RWPE2 (cell line): ENCODE measurements around the gene HNRNPUL2.
A peak's percentile ranks its signal among the peaks of the same experiment; 100 is the strongest.

ENCODE experiments used
- ATAC-seq: fragments of 200-7000 bp; cut with Tn5 transposase; 3 replicates; pipeline ENCODE4 v1.9.1; 2021; ENCODE audit warnings: low read depth
- DNase-seq: peaks from one replicate; pipeline ENCODE4 v3.0.0-alpha.2; 2020; ENCODE audit warnings: low spot score
- H3K27ac ChIP-seq: fragments of 450-650 bp; 2 replicates; pipeline ENCODE4 v1.5.1; 2017; ENCODE audit warnings: mild to moderate bottlenecking; ENCODE audit not compliant: poor library complexity, severe bottlenecking
- H3K27me3 ChIP-seq: fragments of 250-450 bp; sonication (Bioruptor Pico); 2 replicates; pipeline ENCODE4 v1.5.1; 2021; ENCODE audit warnings: mild to moderate bottlenecking, moderate library complexity; ENCODE audit not compliant: insufficient read depth, poor library complexity, severe bottlenecking
- H3K36me3 ChIP-seq: fragments of 250-450 bp; sonication (Bioruptor Pico); 2 replicates; pipeline ENCODE4 v1.5.1; 2020; ENCODE audit warnings: low read depth, mild to moderate bottlenecking, moderate library complexity
- H3K4me1 ChIP-seq: fragments of 250-450 bp; sonication (Bioruptor Pico); 2 replicates; pipeline ENCODE4 v1.5.1; 2021; ENCODE audit warnings: mild to moderate bottlenecking, moderate library complexity; ENCODE audit not compliant: insufficient read depth, poor library complexity, severe bottlenecking
- H3K4me3 ChIP-seq: fragments of 250-450 bp; sonication (Bioruptor Pico); 2 replicates; pipeline ENCODE4 v1.5.1; 2021; ENCODE audit warnings: mild to moderate bottlenecking, moderate library complexity; ENCODE audit not compliant: severe bottlenecking
- H3K9me3 ChIP-seq: fragments of 250-450 bp; sonication (Bioruptor Pico); 2 replicates; pipeline ENCODE4 v1.5.1; 2021; ENCODE audit warnings: mild to moderate bottlenecking, moderate library complexity; ENCODE audit not compliant: severe bottlenecking
- TF ChIP-seq, protein P1 (sequence below): fragments of 450-650 bp; IDR thresholded peaks from one replicate; pipeline ENCODE4 v1.5.1; 2017; ENCODE audit warnings: mild to moderate bottlenecking, moderate library complexity; ENCODE audit not compliant: poor library complexity, severe bottlenecking

The HNRNPUL2 gene

DNA sequence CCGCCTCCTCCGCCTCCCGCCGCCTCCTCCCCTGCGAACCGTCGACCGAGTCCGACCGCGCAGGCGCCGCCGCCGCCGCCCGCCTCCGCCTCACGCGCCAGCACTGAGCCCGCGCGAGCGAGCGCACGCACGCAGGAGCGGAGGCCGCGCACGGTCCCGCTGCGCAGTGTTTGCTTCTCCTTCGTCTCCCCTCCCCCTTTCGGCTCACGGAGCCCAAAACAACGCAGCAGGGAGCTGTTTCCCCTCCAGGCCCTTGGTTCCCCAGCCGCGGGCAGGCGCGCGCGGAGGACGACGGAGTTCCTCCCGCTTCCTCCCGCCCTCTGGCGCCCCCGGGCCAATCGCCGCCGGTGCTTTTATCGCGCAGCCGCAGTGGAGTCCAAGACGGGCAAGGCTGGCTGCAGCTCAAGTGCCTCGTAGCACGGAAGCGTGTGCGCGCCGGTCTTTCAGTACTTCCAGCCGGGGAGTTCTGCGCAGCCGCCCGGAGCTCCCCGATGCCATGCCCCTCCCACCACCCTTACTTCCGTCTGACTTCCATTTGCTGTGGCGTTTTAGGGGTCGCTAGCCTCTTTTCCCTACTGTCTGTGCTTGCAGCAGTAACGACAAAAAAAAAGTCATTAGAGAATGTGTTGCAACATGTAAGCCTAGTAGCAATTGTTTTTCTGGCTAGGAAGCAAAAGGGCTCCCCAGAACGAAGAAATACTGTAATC is at the start of gene HNRNPUL2:
Gene HNRNPUL2, minus strand, starts transcription at position 293 of the 707 bp plus-strand sequence. CDS start 301 bp downstream, outside the sequence.
- Histone ChIP-seq H3K4me3 (peak within 1 kb of the TSS; percentile 67), H3K27me3 (no peaks in the 10 kb centered on the region), H3K4me1 (peaks cover 10% of the 10 kb centered on the region), H3K9me3 (no peaks in the 10 kb centered on the region), H3K27ac (peak within 1 kb of the TSS; percentile 89), H3K36me3 (peaks cover 58% of the 10 kb centered on the region)
- ATAC-seq = peak; percentile 76
- peak; percentile 98 for DNase-seq
- TF ChIP-seq, protein P1, sequence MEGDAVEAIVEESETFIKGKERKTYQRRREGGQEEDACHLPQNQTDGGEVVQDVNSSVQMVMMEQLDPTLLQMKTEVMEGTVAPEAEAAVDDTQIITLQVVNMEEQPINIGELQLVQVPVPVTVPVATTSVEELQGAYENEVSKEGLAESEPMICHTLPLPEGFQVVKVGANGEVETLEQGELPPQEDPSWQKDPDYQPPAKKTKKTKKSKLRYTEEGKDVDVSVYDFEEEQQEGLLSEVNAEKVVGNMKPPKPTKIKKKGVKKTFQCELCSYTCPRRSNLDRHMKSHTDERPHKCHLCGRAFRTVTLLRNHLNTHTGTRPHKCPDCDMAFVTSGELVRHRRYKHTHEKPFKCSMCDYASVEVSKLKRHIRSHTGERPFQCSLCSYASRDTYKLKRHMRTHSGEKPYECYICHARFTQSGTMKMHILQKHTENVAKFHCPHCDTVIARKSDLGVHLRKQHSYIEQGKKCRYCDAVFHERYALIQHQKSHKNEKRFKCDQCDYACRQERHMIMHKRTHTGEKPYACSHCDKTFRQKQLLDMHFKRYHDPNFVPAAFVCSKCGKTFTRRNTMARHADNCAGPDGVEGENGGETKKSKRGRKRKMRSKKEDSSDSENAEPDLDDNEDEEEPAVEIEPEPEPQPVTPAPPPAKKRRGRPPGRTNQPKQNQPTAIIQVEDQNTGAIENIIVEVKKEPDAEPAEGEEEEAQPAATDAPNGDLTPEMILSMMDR = no peak

DNA sequence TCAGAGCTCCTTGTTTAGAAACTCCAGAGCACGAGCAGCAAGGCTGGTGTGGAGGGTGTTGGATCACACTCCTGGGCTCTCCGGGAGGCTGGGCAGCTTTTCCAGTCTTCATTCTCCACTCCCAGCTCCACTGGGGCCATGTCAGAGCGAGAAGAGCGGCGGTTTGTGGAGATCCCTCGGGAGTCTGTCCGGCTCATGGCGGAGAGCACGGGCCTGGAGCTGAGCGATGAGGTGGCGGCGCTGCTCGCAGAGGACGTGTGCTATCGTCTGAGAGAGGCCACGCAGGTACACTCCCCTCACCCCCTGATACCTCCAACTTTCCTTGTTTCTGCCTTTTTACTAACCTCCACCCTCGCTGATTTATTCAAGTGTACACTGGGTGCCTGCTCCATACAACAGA is 48.4 kb upstream of the HNRNPUL2 start:
- DNase-seq (no peak), ATAC-seq (no peak)
- Histone ChIP-seq H3K27ac (no peak overlapping the region), H3K4me1 (peaks cover 5% of the 10 kb centered on the region), H3K4me3 (no peak overlapping the region), H3K27me3 (no peaks in the 10 kb centered on the region), H3K9me3 (no peaks in the 10 kb centered on the region), H3K36me3 (peaks cover 10% of the 10 kb centered on the region)
- TF ChIP-seq, protein P1 = no peak

DNA sequence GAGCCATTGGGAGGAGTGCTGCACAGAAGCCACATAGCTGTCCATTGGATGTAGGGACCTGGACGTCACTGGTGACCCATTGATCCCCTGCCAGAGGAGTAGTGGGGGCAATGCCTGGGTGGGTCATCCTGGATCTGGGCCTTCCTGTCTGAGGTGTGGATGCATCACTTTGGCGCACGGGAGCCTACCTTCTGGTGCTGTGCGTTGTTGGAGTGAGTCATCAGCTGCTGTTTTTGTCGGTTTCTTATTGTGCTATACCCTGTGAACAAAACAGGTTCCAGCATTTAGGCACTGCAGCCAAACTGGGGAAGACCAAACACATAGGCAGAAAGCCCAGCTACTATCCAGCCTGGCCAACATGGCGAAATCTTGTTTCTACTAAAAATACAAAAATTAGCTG is 47.1 kb upstream of the HNRNPUL2 start:
- H3K36me3 ChIP-seq = peaks cover 10% of the 10 kb centered on the region
- TF ChIP-seq, protein P1 = no peak
- H3K4me1 ChIP-seq = peaks cover 8% of the 10 kb centered on the region
- H3K4me3 ChIP-seq = no peak overlapping the region
- no peaks in the 10 kb centered on the region for H3K27me3 ChIP-seq
- DNase-seq (no peak), ATAC-seq (no peak)
- no peaks in the 10 kb centered on the region for H3K9me3 ChIP-seq
- H3K27ac ChIP-seq = no peak overlapping the region

DNA sequence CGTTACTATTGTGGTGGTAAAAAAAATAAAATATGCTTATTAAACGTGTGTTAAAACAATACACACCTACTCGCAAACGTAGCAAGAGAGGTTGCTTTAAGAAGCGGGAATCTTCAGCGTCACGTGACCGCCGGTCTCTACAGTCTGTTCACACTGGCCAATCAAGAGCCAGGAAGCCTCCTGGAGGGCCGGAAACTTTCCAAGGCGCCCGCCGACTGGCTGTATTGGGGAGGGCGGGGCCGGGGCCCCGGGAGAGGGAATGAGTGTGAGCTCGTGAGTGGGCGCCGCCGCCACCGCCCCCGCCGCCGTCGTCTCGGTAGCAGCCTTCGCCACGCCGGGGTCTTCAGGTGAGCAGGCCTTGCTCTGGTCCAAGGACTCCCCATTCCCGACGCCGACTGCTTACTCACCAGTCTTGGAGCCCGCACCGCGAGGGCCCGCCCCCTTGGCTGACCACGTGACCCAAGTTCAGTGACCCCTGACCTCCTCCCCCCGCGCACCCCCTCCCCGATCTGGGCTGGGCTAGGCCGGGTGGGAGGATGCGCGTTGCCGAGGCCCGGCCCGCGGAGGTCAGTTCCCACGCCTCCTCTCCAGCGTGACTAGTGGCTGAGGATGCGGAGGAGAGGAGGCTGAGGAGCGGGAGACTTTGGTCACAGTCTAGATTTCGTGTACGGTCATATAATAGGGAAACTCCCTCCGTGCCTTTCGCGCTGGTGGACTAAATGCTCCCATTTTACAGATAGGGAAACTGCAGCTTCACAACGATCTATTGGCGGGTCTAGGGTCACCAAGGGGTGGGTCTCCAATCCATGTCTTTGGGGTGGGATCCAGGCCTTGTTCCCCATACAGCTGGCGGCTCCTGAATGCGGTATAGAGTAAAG is 44.1 kb upstream of the HNRNPUL2 start, which contains the start of gene TAF6L:
Gene TAF6L, plus strand, starts transcription at position 253 of the 878 bp plus-strand sequence. CDS start 4,388 bp downstream, outside the sequence.
- peak; percentile 92 for ATAC-seq
- H3K27me3 ChIP-seq = no peaks in the 10 kb centered on the region
- peaks cover 8% of the 10 kb centered on the region for H3K4me1 ChIP-seq
- H3K27ac ChIP-seq = peak within 1 kb of the TSS; percentile 71
- TF ChIP-seq, protein P1 = no peak
- no peaks in the 10 kb centered on the region for H3K9me3 ChIP-seq
- H3K36me3 ChIP-seq = peaks cover 5% of the 10 kb centered on the region
- DNase-seq = peak; percentile 98
- H3K4me3 ChIP-seq = peak within 1 kb of the TSS; percentile 61
